WTC11 (cell line): ENCODE measurements around the gene SGCD. TPM values are rescaled to one million over a fixed set of nuclear protein-coding genes. Genes with fewer than 3 reads are reported as not detected.
A peak's percentile ranks its signal among the peaks of the same experiment; 100 is the strongest.

Source experiments
- ATAC-seq: fragments of 200-7000 bp; cut with Tn5 transposase; 2 replicates; pipeline ENCODE4 v1.10.0; 2021; ENCODE audit warnings: mild to moderate bottlenecking, moderate library complexity
- Bru-seq: library from RNA; stranded (reverse); fragments of 400-500 nt; gene quantifications from one replicate; lab custom pipeline; 2021; lab: Mats Ljungman, UMichigan
- CTCF ChIA-PET: fragments of 300-600 bp; sonication (Branson Sonifier 250); formaldehyde crosslinking; loops from one replicate; lab custom pipeline; 2021; ENCODE audit warnings: antibody characterized with exemption; lab: Charles Lee
- POLR2A ChIA-PET: fragments of 350-600 bp; sonication (Branson Sonifier 250); formaldehyde crosslinking; loops from one replicate; lab custom pipeline; 2021; ENCODE audit warnings: antibody characterized with exemption; lab: Charles Lee
- DNase-seq: peaks from one replicate; pipeline ENCODE4 v3.0.0; 2021; ENCODE audit warnings: low spot score
- H3K27ac Mint-ChIP-seq: 2 replicates; pipeline ENCODE4 v1.8.0; 2021; ENCODE audit warnings: mixed read lengths
- H3K27me3 Mint-ChIP-seq: 2 replicates; pipeline ENCODE4 v1.8.0; 2021; ENCODE audit warnings: low read depth, mild to moderate bottlenecking, moderate library complexity, mixed read lengths
- H3K36me3 Mint-ChIP-seq: 2 replicates; pipeline ENCODE4 v1.8.0; 2021; ENCODE audit warnings: mixed read lengths
- H3K4me1 Mint-ChIP-seq: 2 replicates; pipeline ENCODE4 v1.8.0; 2022; ENCODE audit warnings: mixed read lengths
- H3K4me3 Mint-ChIP-seq: 2 replicates; pipeline ENCODE4 v1.8.0; 2021; ENCODE audit warnings: mild to moderate bottlenecking, moderate library complexity, mixed read lengths
- H3K9me3 Mint-ChIP-seq: 2 replicates; pipeline ENCODE4 v1.8.0; 2021; ENCODE audit warnings: mixed read lengths
- EMX1 ChIP-seq: fragments of 250-450 bp; sonication (Bioruptor Pico); IDR thresholded peaks from 2 replicates; pipeline ENCODE4 v1.8.0; 2021; ENCODE audit warnings: mild to moderate bottlenecking
- ESRRA ChIP-seq: sonication (generic); formaldehyde crosslinking; IDR thresholded peaks from 2 replicates; pipeline ENCODE4 v1.8.1; 2022; ENCODE audit warnings: mild to moderate bottlenecking, missing genetic modification reagents, borderline replicate concordance
- ETV6 ChIP-seq: sonication (generic); formaldehyde crosslinking; IDR thresholded peaks from 2 replicates; pipeline ENCODE4 v1.8.1; 2022; ENCODE audit warnings: mild to moderate bottlenecking, missing genetic modification reagents
- JAZF1 ChIP-seq: fragments of 250-450 bp; sonication (Bioruptor Pico); IDR thresholded peaks from 2 replicates; pipeline ENCODE4 v1.9.0; 2021; ENCODE audit warnings: moderate library complexity, mild to moderate bottlenecking, inconsistent platforms
- NR1H2 ChIP-seq: sonication (generic); formaldehyde crosslinking; IDR thresholded peaks from 2 replicates; pipeline ENCODE4 v1.9.0; 2021; ENCODE audit warnings: mild to moderate bottlenecking, moderate library complexity, missing genetic modification reagents
- NR3C1 ChIP-seq: sonication (generic); formaldehyde crosslinking; conservative IDR thresholded peaks from 2 replicates; pipeline ENCODE4 v1.8.1; 2023; ENCODE audit warnings: low read depth, mild to moderate bottlenecking, missing genetic modification reagents
- PRRX2 ChIP-seq: fragments of 250-450 bp; sonication (Bioruptor Pico); IDR thresholded peaks from 2 replicates; pipeline ENCODE4 v1.8.0; 2021; ENCODE audit warnings: mild to moderate bottlenecking
- RELA ChIP-seq: sonication (generic); formaldehyde crosslinking; IDR thresholded peaks from 2 replicates; pipeline ENCODE4 v1.8.1; 2022; ENCODE audit warnings: missing genetic modification reagents, mild to moderate bottlenecking, borderline replicate concordance
- RORB ChIP-seq: fragments of 250-450 bp; sonication (Bioruptor Pico); IDR thresholded peaks from 2 replicates; pipeline ENCODE4 v1.9.0; 2021; ENCODE audit warnings: mild to moderate bottlenecking
- ZNF232 ChIP-seq: sonication (generic); formaldehyde crosslinking; IDR thresholded peaks from 2 replicates; pipeline ENCODE4 v1.8.0; 2022; ENCODE audit warnings: mild to moderate bottlenecking, missing genetic modification reagents
- ZNF416 ChIP-seq: fragments of 250-450 bp; sonication (Bioruptor Pico); IDR thresholded peaks from 2 replicates; pipeline ENCODE4 v1.9.0; 2021; ENCODE audit warnings: mild to moderate bottlenecking, inconsistent platforms
- long read RNA-seq, 3 experiments: library from RNA in 1 of 3; library from capped mRNA in 1 of 3; library from polyadenylated mRNA in 1 of 3; unstranded in 2 of 3; stranded (forward) in 1 of 3; transcript quantifications; one replicate each; pipeline ENCODE4 v2.0.0, GENCODE V29; 2021
- total RNA-seq: library from RNA; stranded (reverse); gene quantifications from 3 replicates; pipeline ENCODE4 v1.2.3, GENCODE V29; 2021
- TF ChIP-seq, protein P1 (sequence below): sonication (generic); formaldehyde crosslinking; IDR thresholded peaks from 2 replicates; pipeline ENCODE4 v1.8.1; 2023; ENCODE audit warnings: mild to moderate bottlenecking, missing genetic modification reagents, moderate library complexity
- TF ChIP-seq, protein P2 (sequence below): fragments of 250-450 bp; sonication (Bioruptor Pico); IDR thresholded peaks from 2 replicates; pipeline ENCODE4 v1.9.0; 2021; ENCODE audit warnings: moderate library complexity, mild to moderate bottlenecking, inconsistent platforms, borderline replicate concordance
- TF ChIP-seq, protein P3 (sequence below): sonication (generic); formaldehyde crosslinking; IDR thresholded peaks from 2 replicates; pipeline ENCODE4 v1.8.0; 2022; ENCODE audit warnings: mild to moderate bottlenecking, missing genetic modification reagents
- TF ChIP-seq, protein P4 (sequence below): sonication (generic); formaldehyde crosslinking; IDR thresholded peaks from 2 replicates; pipeline ENCODE4 v1.8.0; 2023; ENCODE audit warnings: missing genetic modification reagents, mild to moderate bottlenecking, borderline replicate concordance
- TF ChIP-seq, protein P5 (sequence below): sonication (generic); formaldehyde crosslinking; IDR thresholded peaks from 2 replicates; pipeline ENCODE4 v1.8.1; 2023; ENCODE audit warnings: mild to moderate bottlenecking, missing genetic modification reagents, borderline replicate concordance
- TF ChIP-seq, protein P6 (sequence below): sonication (generic); formaldehyde crosslinking; IDR thresholded peaks from 2 replicates; pipeline ENCODE4 v1.8.1; 2023; ENCODE audit warnings: mild to moderate bottlenecking, missing genetic modification reagents

Gene SGCD
- total RNA-seq (0.07 to 0.33 TPM (median 0.32 TPM) in 3 replicates), Bru-seq, nascent RNA (percentile 19 among the genes with signal in this experiment)
- long read RNA-seq, experiment 1, partial matches to known transcripts: 0 of 2 reads
- long read RNA-seq, experiment 1, other reads (novel, unspliced or antisense): 2 of 2 reads
- long read RNA-seq, experiment 2: 0 reads
- long read RNA-seq, experiment 3: 0 reads

DNA sequence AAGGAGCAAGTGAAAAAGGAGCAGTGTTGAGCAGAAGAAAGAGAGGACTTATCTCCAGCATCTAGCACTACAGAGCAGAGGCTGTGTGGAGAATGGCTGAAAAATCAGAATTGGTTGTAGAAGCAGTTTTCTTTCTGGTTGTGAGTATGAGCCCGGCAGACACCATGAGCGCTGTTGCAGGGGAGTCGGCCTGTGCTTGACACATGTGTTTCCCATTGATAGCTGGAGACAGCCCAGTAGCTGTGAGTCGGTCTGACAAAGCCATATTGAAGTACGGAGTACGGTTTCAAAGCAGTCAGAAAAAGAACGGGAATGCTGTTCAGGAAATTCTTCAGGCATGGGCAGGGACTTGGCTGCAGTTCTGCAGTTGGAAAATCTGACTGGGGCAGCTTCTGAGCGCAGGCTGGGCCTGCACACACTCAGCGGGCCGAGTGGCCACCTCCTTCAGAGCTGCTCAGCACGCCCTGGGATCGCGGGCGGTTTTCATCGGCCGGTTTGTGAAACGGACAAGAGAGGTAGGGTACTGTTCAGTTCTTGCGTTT, at the start of gene SGCD:
Gene SGCD (plus strand): TSS at position 447 of the 542 bp plus-strand sequence.
- no peaks in the 10 kb centered on the region for H3K36me3 Mint-ChIP-seq
- H3K4me3 Mint-ChIP-seq: no peak within 1 kb of the TSS
- TF ChIP-seq ETV6 (CRISPR knock-in tag): no peak
- no peak for TF ChIP-seq PRRX2 (CRISPR knock-in tag)
- TF ChIP-seq ZNF232 (CRISPR knock-in tag): no peak
- TF ChIP-seq, protein P1, sequence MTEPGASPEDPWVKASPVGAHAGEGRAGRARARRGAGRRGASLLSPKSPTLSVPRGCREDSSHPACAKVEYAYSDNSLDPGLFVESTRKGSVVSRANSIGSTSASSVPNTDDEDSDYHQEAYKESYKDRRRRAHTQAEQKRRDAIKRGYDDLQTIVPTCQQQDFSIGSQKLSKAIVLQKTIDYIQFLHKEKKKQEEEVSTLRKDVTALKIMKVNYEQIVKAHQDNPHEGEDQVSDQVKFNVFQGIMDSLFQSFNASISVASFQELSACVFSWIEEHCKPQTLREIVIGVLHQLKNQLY (CRISPR knock-in tag): no peak
- TF ChIP-seq, protein P2, sequence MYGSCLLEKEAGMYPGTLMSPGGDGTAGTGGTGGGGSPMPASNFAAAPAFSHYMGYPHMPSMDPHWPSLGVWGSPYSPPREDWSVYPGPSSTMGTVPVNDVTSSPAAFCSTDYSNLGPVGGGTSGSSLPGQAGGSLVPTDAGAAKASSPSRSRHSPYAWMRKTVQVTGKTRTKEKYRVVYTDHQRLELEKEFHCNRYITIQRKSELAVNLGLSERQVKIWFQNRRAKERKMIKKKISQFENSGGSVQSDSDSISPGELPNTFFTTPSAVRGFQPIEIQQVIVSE (CRISPR knock-in tag): no peak
- TF ChIP-seq RORB (CRISPR knock-in tag): no peak
- TF ChIP-seq, protein P3, sequence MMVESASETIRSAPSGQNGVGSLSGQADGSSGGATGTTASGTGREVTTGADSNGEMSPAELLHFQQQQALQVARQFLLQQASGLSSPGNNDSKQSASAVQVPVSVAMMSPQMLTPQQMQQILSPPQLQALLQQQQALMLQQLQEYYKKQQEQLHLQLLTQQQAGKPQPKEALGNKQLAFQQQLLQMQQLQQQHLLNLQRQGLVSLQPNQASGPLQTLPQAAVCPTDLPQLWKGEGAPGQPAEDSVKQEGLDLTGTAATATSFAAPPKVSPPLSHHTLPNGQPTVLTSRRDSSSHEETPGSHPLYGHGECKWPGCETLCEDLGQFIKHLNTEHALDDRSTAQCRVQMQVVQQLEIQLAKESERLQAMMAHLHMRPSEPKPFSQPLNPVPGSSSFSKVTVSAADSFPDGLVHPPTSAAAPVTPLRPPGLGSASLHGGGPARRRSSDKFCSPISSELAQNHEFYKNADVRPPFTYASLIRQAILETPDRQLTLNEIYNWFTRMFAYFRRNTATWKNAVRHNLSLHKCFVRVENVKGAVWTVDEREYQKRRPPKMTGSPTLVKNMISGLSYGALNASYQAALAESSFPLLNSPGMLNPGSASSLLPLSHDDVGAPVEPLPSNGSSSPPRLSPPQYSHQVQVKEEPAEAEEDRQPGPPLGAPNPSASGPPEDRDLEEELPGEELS (CRISPR knock-in tag): no peak
- no peak for TF ChIP-seq ESRRA
- TF ChIP-seq, protein P4, sequence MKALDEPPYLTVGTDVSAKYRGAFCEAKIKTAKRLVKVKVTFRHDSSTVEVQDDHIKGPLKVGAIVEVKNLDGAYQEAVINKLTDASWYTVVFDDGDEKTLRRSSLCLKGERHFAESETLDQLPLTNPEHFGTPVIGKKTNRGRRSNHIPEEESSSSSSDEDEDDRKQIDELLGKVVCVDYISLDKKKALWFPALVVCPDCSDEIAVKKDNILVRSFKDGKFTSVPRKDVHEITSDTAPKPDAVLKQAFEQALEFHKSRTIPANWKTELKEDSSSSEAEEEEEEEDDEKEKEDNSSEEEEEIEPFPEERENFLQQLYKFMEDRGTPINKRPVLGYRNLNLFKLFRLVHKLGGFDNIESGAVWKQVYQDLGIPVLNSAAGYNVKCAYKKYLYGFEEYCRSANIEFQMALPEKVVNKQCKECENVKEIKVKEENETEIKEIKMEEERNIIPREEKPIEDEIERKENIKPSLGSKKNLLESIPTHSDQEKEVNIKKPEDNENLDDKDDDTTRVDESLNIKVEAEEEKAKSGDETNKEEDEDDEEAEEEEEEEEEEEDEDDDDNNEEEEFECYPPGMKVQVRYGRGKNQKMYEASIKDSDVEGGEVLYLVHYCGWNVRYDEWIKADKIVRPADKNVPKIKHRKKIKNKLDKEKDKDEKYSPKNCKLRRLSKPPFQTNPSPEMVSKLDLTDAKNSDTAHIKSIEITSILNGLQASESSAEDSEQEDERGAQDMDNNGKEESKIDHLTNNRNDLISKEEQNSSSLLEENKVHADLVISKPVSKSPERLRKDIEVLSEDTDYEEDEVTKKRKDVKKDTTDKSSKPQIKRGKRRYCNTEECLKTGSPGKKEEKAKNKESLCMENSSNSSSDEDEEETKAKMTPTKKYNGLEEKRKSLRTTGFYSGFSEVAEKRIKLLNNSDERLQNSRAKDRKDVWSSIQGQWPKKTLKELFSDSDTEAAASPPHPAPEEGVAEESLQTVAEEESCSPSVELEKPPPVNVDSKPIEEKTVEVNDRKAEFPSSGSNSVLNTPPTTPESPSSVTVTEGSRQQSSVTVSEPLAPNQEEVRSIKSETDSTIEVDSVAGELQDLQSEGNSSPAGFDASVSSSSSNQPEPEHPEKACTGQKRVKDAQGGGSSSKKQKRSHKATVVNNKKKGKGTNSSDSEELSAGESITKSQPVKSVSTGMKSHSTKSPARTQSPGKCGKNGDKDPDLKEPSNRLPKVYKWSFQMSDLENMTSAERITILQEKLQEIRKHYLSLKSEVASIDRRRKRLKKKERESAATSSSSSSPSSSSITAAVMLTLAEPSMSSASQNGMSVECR (CRISPR knock-in tag): no peak
- no peak for TF ChIP-seq NR3C1 (CRISPR knock-in tag)
- TF ChIP-seq, protein P5, sequence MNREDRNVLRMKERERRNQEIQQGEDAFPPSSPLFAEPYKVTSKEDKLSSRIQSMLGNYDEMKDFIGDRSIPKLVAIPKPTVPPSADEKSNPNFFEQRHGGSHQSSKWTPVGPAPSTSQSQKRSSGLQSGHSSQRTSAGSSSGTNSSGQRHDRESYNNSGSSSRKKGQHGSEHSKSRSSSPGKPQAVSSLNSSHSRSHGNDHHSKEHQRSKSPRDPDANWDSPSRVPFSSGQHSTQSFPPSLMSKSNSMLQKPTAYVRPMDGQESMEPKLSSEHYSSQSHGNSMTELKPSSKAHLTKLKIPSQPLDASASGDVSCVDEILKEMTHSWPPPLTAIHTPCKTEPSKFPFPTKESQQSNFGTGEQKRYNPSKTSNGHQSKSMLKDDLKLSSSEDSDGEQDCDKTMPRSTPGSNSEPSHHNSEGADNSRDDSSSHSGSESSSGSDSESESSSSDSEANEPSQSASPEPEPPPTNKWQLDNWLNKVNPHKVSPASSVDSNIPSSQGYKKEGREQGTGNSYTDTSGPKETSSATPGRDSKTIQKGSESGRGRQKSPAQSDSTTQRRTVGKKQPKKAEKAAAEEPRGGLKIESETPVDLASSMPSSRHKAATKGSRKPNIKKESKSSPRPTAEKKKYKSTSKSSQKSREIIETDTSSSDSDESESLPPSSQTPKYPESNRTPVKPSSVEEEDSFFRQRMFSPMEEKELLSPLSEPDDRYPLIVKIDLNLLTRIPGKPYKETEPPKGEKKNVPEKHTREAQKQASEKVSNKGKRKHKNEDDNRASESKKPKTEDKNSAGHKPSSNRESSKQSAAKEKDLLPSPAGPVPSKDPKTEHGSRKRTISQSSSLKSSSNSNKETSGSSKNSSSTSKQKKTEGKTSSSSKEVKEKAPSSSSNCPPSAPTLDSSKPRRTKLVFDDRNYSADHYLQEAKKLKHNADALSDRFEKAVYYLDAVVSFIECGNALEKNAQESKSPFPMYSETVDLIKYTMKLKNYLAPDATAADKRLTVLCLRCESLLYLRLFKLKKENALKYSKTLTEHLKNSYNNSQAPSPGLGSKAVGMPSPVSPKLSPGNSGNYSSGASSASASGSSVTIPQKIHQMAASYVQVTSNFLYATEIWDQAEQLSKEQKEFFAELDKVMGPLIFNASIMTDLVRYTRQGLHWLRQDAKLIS (CRISPR knock-in tag): no peak
- TF ChIP-seq JAZF1 (CRISPR knock-in tag): no peak
- TF ChIP-seq RELA (CRISPR knock-in tag): no peak
- TF ChIP-seq NR1H2 (CRISPR knock-in tag): no peak
- TF ChIP-seq EMX1: no peak
- no peak for TF ChIP-seq ZNF416
- TF ChIP-seq, protein P6, sequence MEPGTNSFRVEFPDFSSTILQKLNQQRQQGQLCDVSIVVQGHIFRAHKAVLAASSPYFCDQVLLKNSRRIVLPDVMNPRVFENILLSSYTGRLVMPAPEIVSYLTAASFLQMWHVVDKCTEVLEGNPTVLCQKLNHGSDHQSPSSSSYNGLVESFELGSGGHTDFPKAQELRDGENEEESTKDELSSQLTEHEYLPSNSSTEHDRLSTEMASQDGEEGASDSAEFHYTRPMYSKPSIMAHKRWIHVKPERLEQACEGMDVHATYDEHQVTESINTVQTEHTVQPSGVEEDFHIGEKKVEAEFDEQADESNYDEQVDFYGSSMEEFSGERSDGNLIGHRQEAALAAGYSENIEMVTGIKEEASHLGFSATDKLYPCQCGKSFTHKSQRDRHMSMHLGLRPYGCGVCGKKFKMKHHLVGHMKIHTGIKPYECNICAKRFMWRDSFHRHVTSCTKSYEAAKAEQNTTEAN (CRISPR knock-in tag): no peak
- peak; percentile 73 for ATAC-seq
- POLR2A ChIA-PET: no interaction called here
- H3K27me3 Mint-ChIP-seq: no peaks in the 10 kb centered on the region; the same call in 1 of the 2 replicates
- CTCF ChIA-PET: no interaction called here
- peaks cover 10% of the 10 kb centered on the region for H3K9me3 Mint-ChIP-seq
- peaks cover 13% of the 10 kb centered on the region for H3K4me1 Mint-ChIP-seq
- H3K27ac Mint-ChIP-seq: no peak within 1 kb of the TSS
- DNase-seq: no peak
